IPS-18c (cell line): Measurements from ENCODE around the gene YRDC.
A peak's percentile ranks its signal among the peaks of the same experiment; 100 is the strongest.

Experiments
- H3K4me3 ChIP-seq: 2 replicates; pipeline ENCODE4 v1.7.0; 2013; ENCODE audit warnings: low read depth, mild to moderate bottlenecking, low read length, moderate library complexity; ENCODE audit not compliant: insufficient read depth
- H3K9me3 ChIP-seq: one replicate; pipeline ENCODE4 v1.6.1; 2013; ENCODE audit warnings: mild to moderate bottlenecking, low read length, moderate library complexity; ENCODE audit not compliant: control insufficient read depth, insufficient read depth

Gene YRDC

GRCh38 chr1:37828410-37829074 lies 20.5 kb upstream of the YRDC start:
- no peak overlapping the region for H3K4me3 ChIP-seq
- no peaks in the 10 kb centered on the region for H3K9me3 ChIP-seq

DNA sequence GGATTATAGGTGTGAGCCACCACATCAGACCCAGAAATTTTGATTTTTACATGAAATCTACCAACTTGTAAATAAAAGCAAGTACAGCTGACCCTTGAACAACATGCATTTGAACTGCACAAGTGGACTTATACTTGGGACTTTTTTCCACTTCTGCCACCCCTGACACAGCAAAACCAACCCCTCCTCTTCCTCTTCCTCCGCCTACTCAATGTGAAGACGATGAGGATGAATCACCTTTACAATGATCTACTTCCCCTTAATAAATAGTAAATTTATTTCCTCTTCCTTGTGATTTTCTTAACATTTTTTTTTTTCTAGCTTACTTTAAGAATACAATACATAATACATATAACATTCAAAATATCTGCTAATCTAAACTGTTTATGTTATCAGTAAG lies 17.5 kb upstream of the YRDC start:
- H3K4me3 ChIP-seq, result no peak overlapping the region
- H3K9me3 ChIP-seq, result no peaks in the 10 kb centered on the region

DNA sequence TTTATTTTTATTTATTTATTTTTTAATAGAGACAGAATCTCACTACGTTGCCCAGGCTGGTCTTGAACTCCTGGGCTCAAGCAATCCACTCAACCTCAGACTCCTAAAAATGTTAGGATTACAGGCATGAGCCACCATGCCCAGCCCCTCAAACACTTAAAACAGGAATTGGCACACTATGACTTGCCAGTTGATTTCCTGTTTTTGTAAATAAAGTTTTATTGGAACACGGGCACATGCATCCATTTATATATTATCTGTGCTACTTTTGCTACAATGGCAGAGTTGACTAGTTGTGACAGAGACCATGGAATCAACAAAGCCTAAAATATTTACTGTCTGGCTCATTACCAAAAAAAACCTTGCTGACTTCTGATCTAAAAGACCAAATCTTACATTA lies 16.0 kb upstream of the YRDC start:
- H3K9me3 ChIP-seq, result no peaks in the 10 kb centered on the region
- H3K4me3 ChIP-seq, result no peak overlapping the region

DNA sequence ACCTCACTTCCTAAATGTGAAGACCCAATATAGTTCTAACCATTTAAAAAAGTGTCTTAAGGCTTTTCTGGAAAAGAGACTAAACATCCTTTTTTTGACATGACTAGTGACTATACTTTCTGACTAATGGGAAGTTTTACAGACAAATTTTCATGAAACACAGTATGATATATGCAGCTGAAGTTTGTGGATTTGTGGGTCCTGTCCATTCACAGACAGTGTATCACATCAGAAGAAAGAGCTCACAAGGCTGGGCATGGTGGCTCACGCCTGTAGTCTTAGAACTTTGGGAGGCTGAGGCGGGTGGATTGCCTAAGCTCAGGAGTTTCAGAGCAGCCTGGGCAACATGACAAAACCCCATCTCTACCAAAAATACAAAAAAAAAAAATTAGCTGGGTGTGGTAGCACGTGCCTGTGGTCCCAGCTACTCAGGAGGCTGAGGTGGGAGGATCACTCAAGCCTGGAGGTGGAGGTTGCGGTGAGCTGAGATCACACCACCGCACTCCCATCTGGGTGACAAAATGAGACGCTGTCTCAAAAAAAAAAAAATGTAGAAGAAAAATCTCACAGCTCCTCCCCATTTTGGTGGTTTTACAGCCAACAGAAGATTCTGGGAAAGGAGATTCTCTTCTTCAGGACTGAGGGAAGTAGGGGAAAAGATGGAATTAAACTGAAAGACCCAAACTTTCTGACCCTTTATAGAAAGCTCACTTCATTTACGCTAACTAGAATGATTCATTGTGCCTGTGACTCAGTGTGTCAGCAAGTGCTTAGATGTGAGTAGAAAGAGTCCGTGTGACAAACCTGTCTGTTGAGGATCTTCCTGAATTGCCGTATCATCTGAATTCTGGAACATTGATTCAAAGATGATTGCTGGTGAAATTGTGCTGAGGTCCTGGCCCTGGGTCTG lies 15.2 kb upstream of the YRDC start:
- no peaks in the 10 kb centered on the region for H3K9me3 ChIP-seq
- no peak overlapping the region for H3K4me3 ChIP-seq

DNA sequence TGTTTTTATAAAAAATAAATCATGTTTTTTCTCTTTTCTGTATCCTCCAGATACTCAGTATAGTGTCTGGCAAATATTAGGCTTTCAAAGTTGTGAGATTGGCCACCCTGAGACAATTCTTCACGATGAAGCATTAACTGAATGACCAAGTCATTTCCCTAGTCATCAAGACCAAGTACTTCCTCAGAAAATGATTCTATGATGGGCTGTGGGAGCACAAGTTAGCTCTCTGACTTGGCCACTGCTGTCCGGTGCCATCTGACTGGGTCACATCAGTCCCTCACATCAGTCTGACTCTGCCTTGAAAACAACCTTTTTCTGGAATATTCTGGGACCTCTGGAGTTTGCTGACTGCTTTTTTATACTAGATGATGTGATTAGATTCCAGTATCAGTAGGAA lies 13.5 kb upstream of the YRDC start:
- Histone ChIP-seq H3K9me3 (no peaks in the 10 kb centered on the region), H3K4me3 (no peak overlapping the region)

DNA sequence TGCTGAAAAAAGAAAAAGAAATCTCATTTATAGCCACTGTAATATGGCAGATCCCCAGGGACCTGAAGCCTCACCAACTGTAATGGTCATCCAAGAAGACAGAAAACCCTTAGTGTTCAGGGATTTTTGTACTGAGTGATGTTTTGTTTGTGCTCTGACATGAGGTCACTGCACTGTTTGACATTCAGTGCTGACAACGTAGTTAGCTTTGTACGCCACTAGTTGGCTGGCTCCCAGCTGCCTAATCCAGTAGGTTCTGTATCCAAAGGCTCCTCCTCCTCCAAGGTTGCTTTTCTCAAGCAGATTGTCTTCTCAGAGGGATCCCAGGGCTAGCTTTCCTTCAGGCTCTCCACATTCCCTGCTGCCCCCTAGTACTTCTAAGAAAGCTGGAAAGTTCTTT lies 9.5 kb upstream of the YRDC start:
- H3K9me3 ChIP-seq, result no peaks in the 10 kb centered on the region

DNA sequence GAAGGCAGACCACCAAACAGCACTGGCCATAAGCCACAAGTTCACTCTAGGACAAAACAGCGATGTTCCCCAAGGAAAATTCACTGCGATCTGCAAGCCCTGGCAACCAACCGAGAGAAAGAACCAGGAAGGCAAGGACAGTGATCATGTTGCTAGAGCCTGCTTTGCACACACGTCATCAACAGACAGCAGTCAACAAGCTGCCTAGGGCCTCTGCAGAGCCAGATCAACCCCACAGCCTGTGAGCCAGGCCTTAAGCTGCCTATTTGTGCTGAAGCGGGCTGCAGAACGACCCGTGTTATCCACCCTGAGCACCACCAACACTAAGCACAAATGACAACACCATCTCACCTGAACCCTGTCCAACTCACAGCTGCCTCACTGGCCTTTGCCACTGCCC lies 6.2 kb upstream of the YRDC start:
- Histone ChIP-seq H3K4me3 (no peak overlapping the region), H3K9me3 (no peaks in the 10 kb centered on the region)

More for the DNA sequence above, 9.5 kb upstream of the YRDC start:
- H3K4me3 ChIP-seq, result no peak overlapping the region

DNA sequence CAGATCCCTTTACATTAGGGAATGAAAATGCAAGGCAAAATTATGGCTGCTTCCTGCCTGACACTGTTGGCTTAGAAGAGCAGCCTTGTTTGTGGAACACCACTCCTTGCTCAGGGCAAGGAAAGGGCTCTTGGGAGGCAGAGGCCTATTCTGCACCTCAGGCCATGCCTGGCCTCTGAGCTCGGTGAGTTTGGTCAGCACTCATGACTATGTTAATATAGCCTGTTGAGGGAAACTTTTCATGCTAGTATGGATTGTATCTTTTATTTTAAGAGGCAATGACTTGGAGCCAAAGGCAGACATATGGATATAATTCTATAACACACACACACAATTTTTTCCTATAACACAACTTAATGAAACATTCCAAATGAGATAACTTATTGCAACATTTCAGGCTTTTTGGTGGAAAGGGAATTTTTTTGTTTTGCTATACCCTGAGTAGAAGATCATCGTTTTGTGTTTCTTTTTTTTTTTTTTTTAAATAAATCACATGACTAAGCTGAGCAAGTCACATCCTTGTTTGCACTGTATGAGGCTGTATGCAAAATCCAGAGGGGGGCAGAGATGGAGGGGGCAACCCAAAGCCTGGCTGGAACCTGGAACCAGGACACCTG lies 5.6 kb upstream of the YRDC start:
- H3K4me3 ChIP-seq, result no peak overlapping the region
- H3K9me3 ChIP-seq, result no peaks in the 10 kb centered on the region

GRCh38 chr1:37811027-37811655 lies 3.1 kb upstream of the YRDC start:
- Histone ChIP-seq H3K4me3 (no peak overlapping the region), H3K9me3 (no peaks in the 10 kb centered on the region)

GRCh38 chr1:37809942-37810341 lies 1.9 kb upstream of the YRDC start:
- H3K9me3 ChIP-seq, result no peaks in the 10 kb centered on the region
- no peak overlapping the region for H3K4me3 ChIP-seq

DNA sequence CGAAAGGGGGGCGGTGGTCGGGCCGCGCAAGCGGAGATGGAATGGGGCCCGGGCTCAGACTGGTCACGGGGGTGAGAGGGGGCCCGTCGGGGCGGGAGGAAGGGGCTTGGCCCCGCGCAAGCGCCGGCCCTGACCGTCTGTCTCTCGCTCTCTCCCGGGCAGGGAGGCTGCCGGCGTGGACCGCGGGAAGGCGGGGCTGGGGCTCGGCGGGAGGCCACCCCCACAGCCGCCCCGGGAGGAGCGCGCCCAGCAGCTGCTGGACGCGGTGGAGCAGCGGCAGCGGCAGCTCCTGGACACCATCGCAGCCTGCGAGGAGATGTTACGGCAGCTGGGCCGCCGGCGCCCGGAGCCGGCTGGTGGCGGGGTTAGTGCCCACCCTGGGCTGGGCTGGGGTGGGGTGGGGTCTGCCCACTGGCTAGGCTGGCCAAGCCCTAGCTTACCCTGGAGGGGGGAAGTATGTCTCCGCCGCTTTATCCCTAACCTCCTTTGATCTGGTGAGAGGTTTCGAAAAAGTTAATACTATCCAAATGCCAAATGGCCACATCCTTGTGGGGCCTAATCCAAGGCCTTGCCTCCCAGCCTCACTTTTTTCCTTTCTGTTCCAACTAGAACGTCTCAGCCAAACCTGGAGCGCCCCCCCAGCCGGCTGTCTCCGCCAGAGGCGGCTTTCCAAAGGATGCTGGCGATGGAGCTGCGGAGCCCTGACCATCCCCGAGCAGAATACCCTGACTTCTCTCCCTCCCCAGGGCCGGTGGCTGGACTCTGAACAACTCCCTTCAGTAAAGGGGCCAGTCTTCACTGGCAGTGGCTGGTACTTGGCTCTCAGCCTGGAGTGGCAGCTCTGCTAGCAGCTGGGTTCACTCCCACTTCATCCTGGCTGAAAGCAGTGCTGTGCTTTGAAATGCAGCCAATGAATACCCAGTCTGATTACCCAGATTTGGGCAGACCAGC lies 636 bp upstream of the YRDC start:
- H3K9me3 ChIP-seq, result no peaks in the 10 kb centered on the region

GRCh38 chr1:37807220-37807554 lies 821 bp downstream of the YRDC start:
- peak overlapping the region; percentile 65 for H3K4me3 ChIP-seq
- H3K9me3 ChIP-seq, result no peaks in the 10 kb centered on the region

More for the DNA sequence above, 636 bp upstream of the YRDC start:
- H3K4me3 ChIP-seq, result peak overlapping the region; percentile 65

DNA sequence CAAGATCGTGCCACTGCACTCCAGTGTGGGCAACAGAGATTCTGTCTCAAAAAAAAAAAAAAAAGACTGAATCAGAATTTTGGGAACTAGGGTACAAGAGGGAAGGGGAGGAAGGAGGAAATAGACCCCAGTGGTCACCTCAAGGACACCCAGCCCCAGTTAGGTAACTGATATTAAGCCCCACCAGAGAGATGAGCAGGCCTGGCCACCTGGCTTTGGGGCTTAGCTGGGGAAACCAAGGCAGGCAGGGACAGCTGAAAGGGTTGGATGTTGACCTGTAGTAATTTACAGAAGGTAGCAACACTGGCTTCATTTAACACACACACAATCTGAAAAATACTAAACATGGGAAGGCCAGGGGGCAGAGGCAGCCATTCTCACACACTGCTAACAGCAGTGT lies 5.6 kb downstream of the YRDC start:
- Histone ChIP-seq H3K4me3 (no peak overlapping the region), H3K9me3 (no peaks in the 10 kb centered on the region)

DNA sequence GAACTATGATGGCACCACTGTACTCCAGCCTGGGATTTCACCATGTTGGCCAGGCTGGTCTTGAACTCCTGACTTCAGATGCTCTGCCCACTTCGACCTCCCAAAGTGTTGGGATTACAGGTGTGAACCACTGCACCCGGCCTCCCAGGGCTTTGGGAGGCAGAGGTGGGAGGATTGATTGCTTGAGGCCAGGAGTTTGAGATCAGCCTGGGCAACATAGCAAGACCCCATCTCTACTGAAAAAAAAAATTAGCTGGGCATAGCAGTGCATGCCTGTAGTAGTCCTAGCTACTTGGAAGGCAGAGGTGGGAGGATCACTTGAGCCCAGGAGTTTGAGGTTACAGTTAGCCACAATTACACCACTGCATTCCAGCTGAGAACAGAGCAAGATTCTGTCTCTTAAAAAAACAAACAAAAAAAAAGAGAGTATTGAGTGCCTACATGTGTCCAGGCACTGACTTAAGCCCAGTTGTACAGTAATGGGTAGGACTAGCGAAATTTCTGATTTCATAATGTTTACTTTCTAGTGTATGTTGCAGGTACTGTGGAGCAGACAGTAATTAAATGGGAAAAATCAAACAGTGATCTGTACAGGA lies 10.2 kb downstream of the YRDC start:
- Histone ChIP-seq H3K4me3 (no peak overlapping the region), H3K9me3 (no peaks in the 10 kb centered on the region)

- Histone ChIP-seq H3K9me3 (no peaks in the 10 kb centered on the region), H3K4me3 (peak overlapping the region; percentile 51)
Measured at GRCh38 chr1:37795340-37796125, 12.5 kb downstream of the YRDC start.
